HCT116 (cell line): Measurements from ENCODE around the gene TJP3. TPM values are rescaled to one million over a fixed set of nuclear protein-coding genes. Genes with fewer than 3 reads are reported as not detected.

ENCODE experiments used
- ATAC-seq: fragments of 200-7000 bp; cut with Tn5 transposase; 2 replicates; pipeline ENCODE4 v1.9.1; 2020; ENCODE audit warnings: mild to moderate bottlenecking, moderate library complexity
- BruUV-seq: library from RNA; stranded (reverse); fragments of 400-500 nt; replicated peaks from 2 replicates; lab custom pipeline; 2021; lab: Mats Ljungman, UMichigan
- CTCF ChIA-PET: fragments of 300-600 bp; sonication (Branson Sonifier 250); formaldehyde crosslinking; loops from one replicate; lab custom pipeline; 2021; ENCODE audit warnings: antibody characterized with exemption; lab: Charles Lee
- POLR2A ChIA-PET: fragments of 300-600, 350-600 bp; sonication (Branson Sonifier 250); formaldehyde crosslinking; loops from one replicate; lab custom pipeline; 2021; ENCODE audit warnings: antibody characterized with exemption; lab: Charles Lee
- RAD21 ChIA-PET, 2 experiments: fragments of 300-600 bp; sonication (Branson Sonifier 250); formaldehyde crosslinking; loops; one replicate each; lab custom pipeline; 2023; ENCODE audit warnings: low total read pairs in 2 of 2; ENCODE audit not compliant: uncharacterized antibody in 2 of 2, unreplicated experiment in 2 of 2, low non-redundant PET in 1 of 2; lab: Charles Lee
- DNase-seq: peaks from one replicate; pipeline ENCODE4 v3.0.0-alpha.2; 2010; ENCODE audit warnings: low read depth, low spot score
- H2AFZ ChIP-seq: fragments of 200-600 bp; shearing (Covaris generic), sonication (generic); 2 replicates; pipeline ENCODE4 v1.6.1; 2017; ENCODE audit warnings: low read depth, mixed run types, mixed read lengths, antibody characterized with exemption, low read length; ENCODE audit not compliant: poor library complexity, severe bottlenecking
- H3K27ac ChIP-seq: 2 replicates; pipeline ENCODE4 v1.5.1; 2012; ENCODE audit warnings: low read depth, low read length
- H3K27me3 ChIP-seq: fragments of 200-600 bp; sonication (generic); 2 replicates; pipeline ENCODE4 v1.6.1; 2016; ENCODE audit warnings: mixed run types, low read length, mixed read lengths; ENCODE audit not compliant: insufficient read depth
- H3K36me3 ChIP-seq, 2 experiments: fragments of 200-500 bp in 1 of 2; fragments of 200-600 bp in 1 of 2; sonication (Bioruptor generic) in 1 of 2; sonication (generic) in 1 of 2; 2 replicates each; pipeline versions ENCODE4 v1.5.1 to v1.6.1; 2014 to 2016; ENCODE audit warnings: low read length in 2 of 2, inconsistent platforms in 1 of 2, mixed read lengths in 1 of 2, mixed run types in 1 of 2; ENCODE audit not compliant: insufficient read depth in 2 of 2, control insufficient read depth in 1 of 2
- H3K4me1 ChIP-seq, 2 experiments: fragments of 200-600 bp in 1 of 2; sonication (generic) in 1 of 2; 2 replicates each; pipeline versions ENCODE4 v1.5.1 to v1.6.1; 2012 to 2017; ENCODE audit warnings: low read length in 2 of 2, inconsistent platforms in 1 of 2, mild to moderate bottlenecking in 1 of 2, mixed read lengths in 1 of 2, mixed run types in 1 of 2, moderate library complexity in 1 of 2; ENCODE audit not compliant: insufficient read depth in 2 of 2, control insufficient read depth in 1 of 2
- H3K4me2 ChIP-seq: fragments of 200-600 bp; sonication (generic); 2 replicates; pipeline ENCODE4 v1.6.1; 2017; ENCODE audit warnings: mixed run types, low read length, mixed read lengths
- H3K4me3 ChIP-seq, 2 experiments: fragments of 200-600 bp in 1 of 2; sonication (generic) in 1 of 2; replicated peaks in 1 of 2; 2 replicates each; pipeline ENCODE4 v1.5.1; 2011 to 2016; ENCODE audit warnings: low read length in 2 of 2, control low read depth in 1 of 2, low read depth in 1 of 2, mild to moderate bottlenecking in 1 of 2, mixed read lengths in 1 of 2, mixed run types in 1 of 2
- H3K79me2 ChIP-seq: fragments of 200-600 bp; sonication (generic); 2 replicates; pipeline ENCODE4 v1.6.1; 2017; ENCODE audit warnings: mild to moderate bottlenecking, mixed run types, low read length, moderate library complexity, mixed read lengths; ENCODE audit not compliant: insufficient read depth
- H3K9ac ChIP-seq: fragments of 200-600 bp; sonication (generic); 2 replicates; pipeline ENCODE4 v1.6.1; 2016; ENCODE audit warnings: low read length, mixed read lengths
- H3K9me2 ChIP-seq: fragments of 200-600 bp; sonication (generic), shearing (Covaris generic); 2 replicates; pipeline ENCODE4 v1.6.1; 2017; ENCODE audit warnings: mixed run types, mild to moderate bottlenecking, moderate library complexity; ENCODE audit not compliant: insufficient read depth
- H3K9me3 ChIP-seq, 2 experiments: fragments of 200-500 bp in 1 of 2; fragments of 200-600 bp in 1 of 2; sonication (Bioruptor generic) in 1 of 2; sonication (generic) in 1 of 2; 2 replicates each; pipeline ENCODE4 v1.6.1; 2014 to 2017; ENCODE audit warnings: low read length in 2 of 2, mixed read lengths in 2 of 2, inconsistent platforms in 1 of 2, low read depth in 1 of 2, mild to moderate bottlenecking in 1 of 2, mixed run types in 1 of 2, moderate library complexity in 1 of 2; ENCODE audit not compliant: control insufficient read depth in 1 of 2, insufficient read depth in 1 of 2
- H4K20me1 ChIP-seq: fragments of 200-600 bp; sonication (generic), shearing (Covaris generic); 2 replicates; pipeline ENCODE4 v1.6.1; 2017; ENCODE audit warnings: mixed run types, mild to moderate bottlenecking, moderate library complexity; ENCODE audit not compliant: insufficient read depth
- CEBPB ChIP-seq: IDR thresholded peaks from 2 replicates; pipeline ENCODE4 v1.6.1; 2012; ENCODE audit warnings: low read depth
- POLR2AphosphoS5 ChIP-seq: IDR thresholded peaks from 2 replicates; pipeline ENCODE4 v1.6.1; 2011; ENCODE audit warnings: mild to moderate bottlenecking, low read depth, low read length, moderate library complexity
- ZFX ChIP-seq: fragments of 450-650 bp; IDR thresholded peaks from 2 replicates; pipeline ENCODE4 v1.6.1; 2017
- intact Hi-C: fragments of 100-400 bp; cut with micrococcal nuclease; formaldehyde crosslinking; loops from 2 replicates; pipeline ENCODE4 v1.10.0; 2022
- total RNA-seq: library from RNA; stranded (reverse); gene quantifications from one replicate; pipeline ENCODE4 v1.2.1, GENCODE V29; 2021; ENCODE audit not compliant: unreplicated experiment
- TF ChIP-seq, protein P1 (sequence below): IDR thresholded peaks from 2 replicates; pipeline ENCODE4 v1.6.1; 2012; ENCODE audit warnings: low read depth

The TJP3 gene
- total RNA-seq, 1 experiment from 2014 or later: 69.6 TPM

DNA sequence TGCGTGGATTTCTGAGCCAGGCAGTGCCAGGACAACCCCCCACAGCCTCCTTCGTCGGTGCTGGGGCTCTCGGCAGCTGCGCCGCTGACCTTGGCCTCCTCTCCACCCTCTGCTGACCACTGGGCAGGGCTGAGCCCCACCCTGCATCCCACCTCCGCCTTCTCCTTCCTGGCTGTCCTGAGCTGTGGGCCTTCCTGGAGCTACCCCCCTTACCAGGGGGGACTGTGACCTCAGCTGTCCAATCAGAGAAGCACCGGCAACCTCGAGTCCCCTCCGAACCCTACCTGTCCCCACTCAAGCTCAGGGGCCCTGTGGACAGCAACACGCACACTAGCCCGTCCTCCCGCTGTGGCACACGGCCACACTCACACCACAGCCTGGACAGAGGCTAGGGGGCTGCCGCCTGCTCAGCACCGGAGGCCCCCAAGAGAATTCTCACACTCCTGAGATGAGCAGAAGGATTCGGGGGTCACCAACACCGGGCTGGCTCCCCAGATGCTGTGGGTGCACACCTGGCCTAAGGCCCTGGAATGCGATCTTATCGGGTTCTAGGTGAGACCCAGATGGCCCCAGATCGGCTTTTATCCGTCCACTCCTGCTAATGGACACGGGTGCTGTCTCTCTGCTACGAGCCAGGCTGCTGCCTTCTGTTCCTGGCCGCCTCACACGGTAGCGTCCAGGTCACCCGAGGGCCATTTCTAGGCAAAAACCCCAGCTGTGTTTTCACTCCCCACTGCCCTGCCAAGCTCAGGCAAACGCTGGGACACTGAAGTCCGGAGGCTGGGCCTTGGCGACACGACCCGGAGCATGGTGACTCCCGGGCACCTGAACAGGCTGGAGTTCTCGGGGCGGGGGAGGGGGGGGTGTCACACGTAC, 49.1 kb upstream of the TJP3 start:
- H3K4me2 ChIP-seq: no peak overlapping the region
- intact Hi-C loops: no loop called here
- ChIA-PET CTCF (no interaction called here), RAD21 (interaction anchor here in 1 of 2 experiments (0.6 kb wide), 1 partner anchor 198 kb away, joined by 4 read pairs; no protein-coding TSS in a partner anchor), POLR2A (no interaction called here)
- DNase-seq (no peak), ATAC-seq (no peak)
- TF ChIP-seq POLR2AphosphoS5 (no peak), ZFX (no peak), CEBPB (no peak)
- TF ChIP-seq, protein P1, sequence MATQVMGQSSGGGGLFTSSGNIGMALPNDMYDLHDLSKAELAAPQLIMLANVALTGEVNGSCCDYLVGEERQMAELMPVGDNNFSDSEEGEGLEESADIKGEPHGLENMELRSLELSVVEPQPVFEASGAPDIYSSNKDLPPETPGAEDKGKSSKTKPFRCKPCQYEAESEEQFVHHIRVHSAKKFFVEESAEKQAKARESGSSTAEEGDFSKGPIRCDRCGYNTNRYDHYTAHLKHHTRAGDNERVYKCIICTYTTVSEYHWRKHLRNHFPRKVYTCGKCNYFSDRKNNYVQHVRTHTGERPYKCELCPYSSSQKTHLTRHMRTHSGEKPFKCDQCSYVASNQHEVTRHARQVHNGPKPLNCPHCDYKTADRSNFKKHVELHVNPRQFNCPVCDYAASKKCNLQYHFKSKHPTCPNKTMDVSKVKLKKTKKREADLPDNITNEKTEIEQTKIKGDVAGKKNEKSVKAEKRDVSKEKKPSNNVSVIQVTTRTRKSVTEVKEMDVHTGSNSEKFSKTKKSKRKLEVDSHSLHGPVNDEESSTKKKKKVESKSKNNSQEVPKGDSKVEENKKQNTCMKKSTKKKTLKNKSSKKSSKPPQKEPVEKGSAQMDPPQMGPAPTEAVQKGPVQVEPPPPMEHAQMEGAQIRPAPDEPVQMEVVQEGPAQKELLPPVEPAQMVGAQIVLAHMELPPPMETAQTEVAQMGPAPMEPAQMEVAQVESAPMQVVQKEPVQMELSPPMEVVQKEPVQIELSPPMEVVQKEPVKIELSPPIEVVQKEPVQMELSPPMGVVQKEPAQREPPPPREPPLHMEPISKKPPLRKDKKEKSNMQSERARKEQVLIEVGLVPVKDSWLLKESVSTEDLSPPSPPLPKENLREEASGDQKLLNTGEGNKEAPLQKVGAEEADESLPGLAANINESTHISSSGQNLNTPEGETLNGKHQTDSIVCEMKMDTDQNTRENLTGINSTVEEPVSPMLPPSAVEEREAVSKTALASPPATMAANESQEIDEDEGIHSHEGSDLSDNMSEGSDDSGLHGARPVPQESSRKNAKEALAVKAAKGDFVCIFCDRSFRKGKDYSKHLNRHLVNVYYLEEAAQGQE: no peak
- no TSS peak for BruUV-seq
- no peaks in the 10 kb centered on the region for H3K9me2 ChIP-seq
- H3K4me3 ChIP-seq: no peak overlapping the region
- no peaks in the 10 kb centered on the region for H4K20me1 ChIP-seq
- peaks cover 0 to 7% of the 10 kb centered on the region in 2 experiments; a peak in 1 of 4 replicates for H3K4me1 ChIP-seq
- H2AFZ ChIP-seq: no peak overlapping the region
- H3K9ac ChIP-seq: no peak overlapping the region
- H3K36me3 ChIP-seq: peaks cover 4 to 5% of the 10 kb centered on the region in 2 experiments; a peak in 3 of 4 replicates
- no peaks in the 10 kb centered on the region for H3K79me2 ChIP-seq
- no peaks in the 10 kb centered on the region for H3K27me3 ChIP-seq
- H3K27ac ChIP-seq: no peak overlapping the region
- H3K9me3 ChIP-seq: no peaks in the 10 kb centered on the region
